Vagina (tissue), 2 donors: ENCODE measurements around the gene PIGP.

ENCODE experiments used
- POLR2AphosphoS5 ChIP-seq, 2 donors: sonication (generic); formaldehyde crosslinking; IDR thresholded peaks; one replicate each; pipeline ENCODE4 v1.9.0; 2017; ENCODE audit warnings: antibody characterized with exemption in 2 of 2, mild to moderate bottlenecking in 2 of 2, low read depth in 1 of 2; ENCODE audit not compliant: insufficient read depth in 1 of 2
- TF ChIP-seq, protein P1 (sequence below), 3 experiments: fragments of 450-650 bp in 2 of 3; fragments of 200-600 bp in 1 of 3; sonication (generic) in 1 of 3; IDR thresholded peaks; one replicate each; pipeline ENCODE4 v1.5.1; 2017 to 2019; ENCODE audit warnings: antibody characterized with exemption in 3 of 3, mild to moderate bottlenecking in 2 of 3, moderate library complexity in 2 of 3

DNA sequence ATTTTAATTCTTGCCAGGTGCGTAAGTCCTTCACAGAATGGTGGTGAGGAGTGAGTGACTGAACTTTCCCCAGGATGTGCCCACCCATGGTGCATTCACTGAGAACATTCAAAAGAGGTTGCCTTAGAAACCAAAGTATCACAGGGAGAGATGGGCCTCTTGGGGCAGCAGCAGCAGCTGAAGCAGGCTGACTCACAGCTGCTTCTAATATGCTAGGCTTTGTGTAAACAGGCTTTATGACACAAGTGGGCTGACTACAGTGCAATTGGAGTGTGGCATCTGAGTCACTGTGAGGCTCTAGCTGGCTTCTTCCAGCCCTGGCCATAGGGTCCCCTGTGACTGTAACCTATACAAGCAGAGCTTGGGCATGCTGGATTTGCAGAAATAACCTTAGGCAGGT lies 12.6 kb downstream of the PIGP start:
- peak in 1 of 2 donors; percentile 58 for TF ChIP-seq POLR2AphosphoS5 (IDR thresholded peaks at IDR 0.05; ENCODE audit: insufficient read depth in 1 of 2, low read depth in 1 of 2)
- TF ChIP-seq, protein P1, sequence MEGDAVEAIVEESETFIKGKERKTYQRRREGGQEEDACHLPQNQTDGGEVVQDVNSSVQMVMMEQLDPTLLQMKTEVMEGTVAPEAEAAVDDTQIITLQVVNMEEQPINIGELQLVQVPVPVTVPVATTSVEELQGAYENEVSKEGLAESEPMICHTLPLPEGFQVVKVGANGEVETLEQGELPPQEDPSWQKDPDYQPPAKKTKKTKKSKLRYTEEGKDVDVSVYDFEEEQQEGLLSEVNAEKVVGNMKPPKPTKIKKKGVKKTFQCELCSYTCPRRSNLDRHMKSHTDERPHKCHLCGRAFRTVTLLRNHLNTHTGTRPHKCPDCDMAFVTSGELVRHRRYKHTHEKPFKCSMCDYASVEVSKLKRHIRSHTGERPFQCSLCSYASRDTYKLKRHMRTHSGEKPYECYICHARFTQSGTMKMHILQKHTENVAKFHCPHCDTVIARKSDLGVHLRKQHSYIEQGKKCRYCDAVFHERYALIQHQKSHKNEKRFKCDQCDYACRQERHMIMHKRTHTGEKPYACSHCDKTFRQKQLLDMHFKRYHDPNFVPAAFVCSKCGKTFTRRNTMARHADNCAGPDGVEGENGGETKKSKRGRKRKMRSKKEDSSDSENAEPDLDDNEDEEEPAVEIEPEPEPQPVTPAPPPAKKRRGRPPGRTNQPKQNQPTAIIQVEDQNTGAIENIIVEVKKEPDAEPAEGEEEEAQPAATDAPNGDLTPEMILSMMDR (IDR thresholded peaks at IDR 0.05), result no peak
